Stomach (tissue), 4 donors: ENCODE measurements around the gene CDC7.

ENCODE experiments used
- CTCF ChIP-seq, 7 experiments: fragments of 450-650 bp in 4 of 7; fragments of 200-600 bp in 3 of 7; sonication (generic) in 3 of 7; IDR thresholded peaks; one replicate each; pipeline ENCODE4 v1.5.1; 2016 to 2019; ENCODE audit warnings: antibody characterized with exemption in 7 of 7, control low read depth in 2 of 7, mild to moderate bottlenecking in 1 of 7
- POLR2AphosphoS5 ChIP-seq, 3 donors: sonication (generic); formaldehyde crosslinking; IDR thresholded peaks; one replicate each; pipeline ENCODE4 v1.6.1; 2016; ENCODE audit warnings: antibody characterized with exemption in 3 of 3

- no peak for TF ChIP-seq CTCF (IDR thresholded peaks at IDR 0.05)
- no peak for TF ChIP-seq POLR2AphosphoS5 (IDR thresholded peaks at IDR 0.05)
Measured at GRCh38 chr1:91499346-91499745, 1.3 kb upstream of the CDC7 start.
